Right lung (tissue), 5 donors: Measurements from ENCODE around the gene HOXA9. TPM values are rescaled to one million over a fixed set of nuclear protein-coding genes. Genes with fewer than 3 reads are reported as not detected.

Experiments
- DNase-seq, 2 donors: peaks; one replicate each; pipeline ENCODE4 v3.0.0-alpha.2; 2013
- polyA plus RNA-seq, 5 donors: library from polyadenylated mRNA; unstranded; fragments of 120-200 nt; gene quantifications; one replicate each; pipeline versions ENCODE4 v1.2.1 to v1.2.3, GENCODE V29; 2013; ENCODE audit warnings: inconsistent platforms in 1 of 5, low replicate concordance in 1 of 5; ENCODE audit not compliant: insufficient read length in 5 of 5, insufficient read depth in 1 of 5

Gene HOXA9
- polyA plus RNA-seq, 5 donors, result 0.17 to 1.2 (median 0.29) TPM

- DNase-seq, result no peak
Measured at GRCh38 chr7:27153526-27153925, 11.8 kb downstream of the HOXA9 start.

GRCh38 chr7:27152816-27153442 is 12.4 kb downstream of the HOXA9 start:
- DNase-seq, result no peak

- peak in 1 of 2 donors; percentile 75 for DNase-seq
Measured at GRCh38 chr7:27151931-27152815, 13.2 kb downstream of the HOXA9 start, which contains the start of gene HOXA3. Gene HOXA3, minus strand, starts transcription at chr7:27152583. Its CDS starts 41,943 bp downstream, at chr7:27110640.

DNA sequence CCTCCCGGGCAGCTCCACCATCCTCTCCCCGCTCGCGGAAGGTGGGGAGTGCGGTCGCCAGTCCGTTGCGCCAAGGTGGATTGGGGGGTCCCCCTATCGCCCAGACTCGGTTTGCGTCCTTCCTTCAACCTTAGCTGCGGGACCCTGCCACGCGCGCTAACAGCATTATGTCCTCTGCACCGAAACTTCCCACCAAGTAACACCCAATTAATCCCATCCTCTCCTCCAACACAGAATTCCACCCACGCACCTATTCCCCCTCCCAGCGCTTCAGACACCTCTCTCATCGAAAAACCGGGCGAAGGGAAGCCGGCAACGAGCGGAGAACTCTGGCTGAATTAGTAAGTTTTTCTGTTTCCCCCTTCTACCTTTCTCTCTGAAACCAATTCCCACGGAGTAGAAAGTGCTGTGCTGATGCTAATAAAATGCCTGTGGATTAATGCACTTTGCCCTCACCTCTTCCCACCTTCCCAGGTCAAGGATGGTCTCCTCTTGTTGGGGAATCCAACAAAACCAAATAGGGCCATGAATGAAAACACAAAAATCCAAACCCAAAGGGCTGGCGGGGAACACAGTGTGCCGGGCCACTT is 13.9 kb downstream of the HOXA9 start:
- no peak for DNase-seq

- DNase-seq, result peak; percentile 87
Measured at GRCh38 chr7:27150568-27151340, 14.6 kb downstream of the HOXA9 start.

GRCh38 chr7:27149842-27150567 is 15.3 kb downstream of the HOXA9 start:
- DNase-seq, result no peak

DNA sequence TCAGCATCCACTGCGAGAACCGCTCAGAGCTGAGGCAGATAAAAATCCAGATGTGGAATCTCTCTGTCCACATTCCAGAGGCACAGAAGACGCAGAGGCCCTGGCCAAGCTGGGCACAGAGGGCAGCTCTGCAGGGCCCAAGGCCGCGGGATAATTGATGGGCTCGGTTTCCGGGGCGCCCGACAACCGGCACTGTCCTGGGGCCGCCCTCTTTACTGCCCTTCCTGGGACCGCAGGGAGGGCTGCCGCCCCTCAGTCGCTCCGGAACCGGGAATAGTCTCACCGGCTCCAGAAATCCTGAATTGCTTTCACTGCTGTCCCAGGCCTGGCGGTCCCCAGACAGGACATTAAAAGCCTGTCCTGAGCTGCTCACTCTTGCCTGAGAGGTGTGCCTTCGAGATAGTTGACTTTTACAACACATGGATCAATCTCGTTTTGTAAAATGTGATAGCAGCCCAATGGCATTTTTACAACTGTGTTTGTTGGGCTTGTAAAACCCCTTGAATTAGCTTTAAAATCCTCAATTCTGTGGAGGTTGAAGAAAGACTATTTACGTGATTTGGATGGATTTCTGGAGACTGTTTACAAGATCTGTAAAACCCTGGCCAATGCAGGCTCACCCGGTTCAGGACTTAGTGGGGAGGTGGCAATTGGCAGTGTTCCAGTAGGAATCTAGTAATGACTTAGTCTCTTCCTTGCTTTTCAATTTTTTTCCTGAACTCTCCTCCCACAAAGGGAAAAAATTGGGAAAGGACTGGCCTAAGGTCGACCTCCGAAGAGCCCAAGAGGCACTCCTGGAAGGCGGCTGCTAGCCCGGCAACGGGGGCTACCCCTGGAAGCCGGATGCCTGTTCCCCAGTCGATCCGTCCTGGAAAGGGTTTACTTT is 16.3 kb downstream of the HOXA9 start:
- DNase-seq, result peak in 1 of 2 donors; percentile 35

GRCh38 chr7:27148031-27148755 is 17.1 kb downstream of the HOXA9 start:
- peak in 1 of 2 donors; percentile 51 for DNase-seq

- peak in 1 of 2 donors; percentile 82 for DNase-seq
Measured at GRCh38 chr7:27147199-27148030, 17.9 kb downstream of the HOXA9 start, which contains the start of gene HOXA6. Gene HOXA6, minus strand, starts transcription at chr7:27147774. Its CDS starts 25 bp downstream, at chr7:27147749.

DNA sequence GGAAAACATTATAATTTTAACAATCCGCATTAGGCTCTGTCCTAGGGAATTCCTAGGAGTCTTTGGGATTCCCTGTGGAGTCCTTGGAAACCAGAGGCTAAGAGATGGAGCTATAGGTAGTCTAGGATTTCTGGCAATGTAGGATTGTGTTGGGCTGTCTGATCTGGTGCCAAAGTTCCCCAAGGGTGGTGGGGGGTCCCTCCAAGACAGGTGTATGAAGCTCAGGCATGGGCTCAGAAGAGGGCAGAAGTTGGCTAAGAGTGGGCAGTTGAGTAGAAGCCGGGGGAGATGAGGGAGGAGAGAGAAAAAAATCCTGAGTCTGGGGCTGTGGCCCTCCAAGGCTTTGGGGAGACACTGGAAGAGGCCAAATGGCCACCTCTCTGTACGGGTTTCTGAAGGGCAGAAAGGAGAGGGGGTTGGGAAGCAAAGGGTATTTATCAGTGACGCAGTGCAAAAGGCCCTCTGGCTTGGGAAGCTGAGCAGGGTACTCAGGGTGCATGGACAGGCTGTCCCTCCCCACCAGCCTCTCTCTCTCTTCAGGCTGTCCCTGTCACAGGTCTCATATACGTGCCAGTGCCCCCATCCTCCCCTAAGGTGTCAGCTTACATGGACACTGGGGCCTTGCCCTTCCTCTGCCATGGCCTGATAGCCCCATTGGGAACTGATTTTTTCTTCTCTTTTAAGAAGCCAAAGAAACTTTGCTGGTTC is 18.7 kb downstream of the HOXA9 start:
- DNase-seq, result peak in 1 of 2 donors; percentile 42

- DNase-seq, result peak in 1 of 2 donors; percentile 39
Measured at GRCh38 chr7:27145914-27146412, 19.4 kb downstream of the HOXA9 start.

GRCh38 chr7:27145165-27145913 is 20.0 kb downstream of the HOXA9 start:
- DNase-seq, result peak in 1 of 2 donors; percentile 36

- peak in 1 of 2 donors; percentile 52 for DNase-seq
Measured at GRCh38 chr7:27144781-27145164, 20.6 kb downstream of the HOXA9 start.

- no peak for DNase-seq
Measured at GRCh38 chr7:27143950-27144780, 21.2 kb downstream of the HOXA9 start.
